ENCODE results near the gene FOXP1.

GRCh38 chr3:71075494-71075893, 508.0 kb downstream of the FOXP1 start:
- TF ChIP-seq CTCF (IDR thresholded peaks at IDR 0.05) (no peak), EZH2 (IDR thresholded peaks at IDR 0.05) (no peak), EZH2phosphoT487 (IDR thresholded peaks at IDR 0.05) (no peak)

All from neural progenitor cell (in vitro differentiated cells).